ENCODE results near the gene CERS3.

CERS3 gene

DNA sequence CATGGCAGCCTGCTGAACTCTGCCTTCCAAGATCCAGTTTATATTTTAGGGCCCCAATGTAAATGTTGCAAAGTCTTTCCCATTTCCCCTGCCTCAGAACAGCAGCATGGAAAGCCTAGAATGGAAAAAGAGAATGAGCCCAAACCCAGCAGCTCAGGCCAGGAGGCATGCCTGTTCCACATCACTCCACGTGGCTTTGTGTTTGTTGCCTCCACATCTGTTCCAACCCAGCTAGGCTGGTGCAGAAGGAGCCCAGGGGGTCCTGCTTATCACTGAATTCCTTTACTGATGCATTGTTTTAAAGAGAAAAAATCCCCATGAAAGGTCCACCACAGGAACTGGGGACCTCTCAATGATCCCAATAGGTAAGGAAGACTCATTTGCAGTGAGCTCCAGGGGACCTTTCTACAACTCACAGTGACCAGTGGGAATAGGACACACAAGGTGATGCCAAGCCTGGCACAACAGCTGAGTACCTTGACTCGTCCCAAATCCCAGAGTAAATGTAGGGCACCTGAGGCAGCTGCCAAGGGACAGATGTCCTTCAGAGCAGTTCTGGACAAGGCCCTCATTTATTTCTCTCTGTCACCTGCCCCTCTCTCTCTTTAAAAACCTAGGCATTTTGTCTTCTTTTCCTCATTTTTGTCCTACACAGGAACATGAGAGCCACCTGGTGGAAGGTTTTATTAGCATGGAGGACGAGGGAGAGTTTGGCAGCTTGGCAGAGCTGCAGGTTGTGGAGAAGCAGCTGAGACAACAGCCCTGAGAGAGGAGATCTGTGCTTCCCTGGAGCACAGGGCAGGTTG lies 145.2 kb downstream of the CERS3 start:
- no peak for DNase-seq (ENCODE audit: low read depth)

DNA sequence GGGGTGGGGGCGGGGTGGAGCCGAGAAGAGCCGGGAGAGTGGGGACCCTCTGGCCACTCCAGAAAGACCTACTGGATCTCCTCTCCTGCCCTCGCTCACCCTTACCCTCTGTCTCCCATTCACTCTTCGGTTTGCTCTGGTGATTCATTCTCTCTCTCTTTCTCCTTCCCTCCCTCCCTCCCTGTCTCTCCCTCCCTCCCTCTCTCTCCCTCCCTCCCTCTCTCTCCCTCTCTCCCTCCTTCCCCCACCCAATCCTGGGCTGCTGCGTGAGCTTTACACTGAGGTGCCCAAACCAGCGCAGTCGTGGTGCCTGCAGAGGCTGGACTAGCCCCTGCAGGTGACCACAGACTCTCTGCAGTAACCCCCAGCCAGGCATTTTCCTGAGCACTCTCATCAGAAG lies 154.8 kb downstream of the CERS3 start:
- DNase-seq (ENCODE audit: low read depth): no peak

DNA sequence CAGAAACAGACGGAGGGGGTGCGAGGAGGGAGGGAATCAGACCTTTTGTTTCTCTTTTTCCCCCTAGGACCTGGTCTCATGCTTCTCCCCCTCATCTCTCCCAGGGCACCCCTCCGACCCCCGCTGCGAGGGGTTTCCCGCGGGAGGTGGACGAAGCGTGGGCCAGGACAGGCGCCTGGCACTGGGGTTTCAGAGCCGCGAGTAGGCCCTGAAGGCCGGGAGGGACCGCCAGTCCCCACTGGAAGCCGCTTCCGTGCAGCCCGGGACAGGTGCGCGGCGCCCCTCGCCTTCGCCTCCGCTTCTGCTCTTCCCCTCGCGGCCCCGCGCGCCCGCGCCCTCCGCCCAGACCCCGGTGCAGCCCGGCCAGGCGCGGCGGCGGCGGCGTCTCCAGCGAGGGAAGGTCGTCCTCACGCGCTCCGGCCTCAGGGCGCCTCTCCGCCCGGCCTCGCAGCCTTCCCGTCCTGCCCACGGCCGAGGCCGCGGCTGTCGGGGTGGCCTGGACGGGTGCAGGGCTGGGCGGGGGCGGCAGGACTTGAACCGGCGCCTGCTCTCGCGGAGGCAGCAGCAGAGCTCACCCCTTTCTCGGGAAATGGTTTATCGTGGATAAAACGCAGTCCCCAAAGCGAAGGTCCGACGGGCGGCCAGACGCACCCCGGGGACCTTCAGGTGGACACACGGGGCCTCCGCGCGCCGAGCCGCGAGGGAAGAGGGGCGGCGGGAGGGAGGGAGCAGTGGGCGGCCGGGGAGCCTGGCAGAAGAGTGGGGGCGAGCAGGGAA lies 155.4 kb downstream of the CERS3 start:
- no peak for DNase-seq (ENCODE audit: low read depth)

DNA sequence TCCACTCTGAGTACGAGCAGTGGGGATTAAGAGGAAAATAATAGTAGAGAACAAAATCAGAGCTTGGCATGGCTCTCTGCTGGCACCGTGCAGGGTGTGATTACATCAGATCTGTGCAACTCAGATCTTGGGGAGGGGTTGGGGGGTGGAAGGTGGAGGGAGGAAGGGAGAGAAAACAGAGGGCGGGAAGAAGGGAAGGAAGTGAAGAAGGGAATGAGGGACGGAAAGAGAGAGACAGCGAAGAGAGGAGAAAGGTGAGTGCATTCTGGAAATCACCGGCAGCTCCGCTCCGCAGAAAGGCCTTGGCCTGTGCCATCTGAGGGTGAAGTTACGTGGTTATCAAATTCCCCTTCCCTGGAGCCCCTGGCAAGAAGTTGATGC lies 156.0 kb downstream of the CERS3 start:
- no peak for DNase-seq (ENCODE audit: low read depth)

DNA sequence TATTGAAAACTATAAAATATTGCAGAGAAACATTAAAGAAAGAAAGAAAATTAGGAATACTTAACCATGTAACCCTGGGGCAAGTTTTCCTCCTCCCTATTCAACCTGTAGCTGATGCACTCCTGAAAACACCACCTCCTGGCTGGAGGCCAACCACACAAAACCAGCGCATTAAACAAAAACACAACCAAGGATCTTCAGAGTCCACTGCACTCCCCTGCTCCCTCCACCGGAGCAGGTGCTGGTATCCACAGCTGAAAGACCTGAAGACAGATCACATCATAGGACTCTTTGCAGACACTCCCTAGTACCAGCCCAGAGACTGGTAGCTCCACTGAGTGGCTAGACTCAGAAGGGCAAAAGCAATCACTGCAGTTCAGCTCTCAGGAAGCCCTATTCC lies 173.4 kb downstream of the CERS3 start:
- no peak for DNase-seq (ENCODE audit: low read depth)

DNA sequence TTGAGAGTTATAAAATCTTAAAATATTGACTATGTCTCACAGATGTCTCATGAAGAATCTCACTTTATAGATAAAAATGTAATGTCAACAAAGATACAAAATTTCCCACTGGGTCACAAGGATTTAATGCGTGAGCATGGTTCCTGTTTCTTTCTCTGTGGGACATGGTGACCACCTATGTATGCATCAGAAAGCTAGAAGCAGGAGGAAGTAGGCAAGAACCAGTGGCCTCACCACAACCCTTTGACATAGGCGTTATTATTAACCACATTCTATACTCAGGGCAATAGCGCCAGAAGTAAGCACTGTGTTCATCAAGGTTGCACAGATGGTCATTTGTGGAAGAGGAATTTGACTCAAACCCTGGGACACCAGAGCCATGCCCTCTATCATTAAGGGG lies 175.3 kb downstream of the CERS3 start:
- no peak for DNase-seq (ENCODE audit: low read depth)

DNA sequence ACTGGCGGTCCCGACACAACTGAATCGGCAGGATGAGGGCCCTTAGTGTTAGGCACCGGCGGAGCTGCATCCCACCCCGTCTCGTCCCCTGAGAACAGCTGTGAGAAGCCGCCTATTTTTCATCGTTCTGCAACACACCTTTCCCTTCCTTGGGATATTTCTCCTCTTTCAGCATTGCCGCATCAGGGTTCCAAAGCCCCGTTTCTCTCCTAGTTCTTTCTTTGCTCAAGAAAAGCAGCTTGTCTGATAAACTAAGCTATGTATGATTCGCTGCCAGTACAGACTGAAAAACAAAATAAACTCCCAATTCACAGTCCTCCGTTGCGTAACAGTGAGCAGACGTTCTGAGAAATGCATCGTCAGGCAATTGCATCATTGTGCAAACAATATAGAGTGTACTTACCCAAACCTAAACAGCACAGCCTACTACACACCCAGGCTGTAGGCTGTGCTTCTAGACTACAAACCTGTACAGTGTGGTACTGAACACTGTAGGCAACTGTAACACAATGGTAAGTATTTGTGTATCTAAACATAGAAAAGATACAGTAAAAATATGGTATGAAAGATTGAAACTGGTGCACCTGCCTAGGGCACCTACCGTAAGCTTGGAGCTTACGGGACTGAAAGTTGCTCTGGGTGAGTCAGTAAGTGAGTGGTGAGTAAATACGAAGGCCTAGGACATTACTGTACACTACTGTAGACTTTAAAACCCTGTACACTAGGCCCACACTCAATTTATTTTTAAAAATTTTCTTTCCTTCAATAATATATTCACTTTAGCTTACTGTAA lies 178.1 kb downstream of the CERS3 start:
- DNase-seq (ENCODE audit: low read depth): no peak

Data from activated gamma-delta T cell treated with anti-CD3 and anti-CD28 coated beads, Interleukin-2, amount 50 U/mL, for 16 hours (primary cell).